GM21529 (cell line): Measurements from ENCODE around the gene TNFRSF1A.
"Not testable (repeated sequence)": the region's sequence is repeated elsewhere in the genome, so short reads cannot be mapped to it uniquely, and the experiment has no call there.

Source experiments
- ATAC-seq: cut with Tn5 transposase; IDR thresholded peaks from one replicate; pipeline ENCODE4 v1.9.1; 2021; ENCODE audit not compliant: unreplicated experiment

Gene TNFRSF1A

GRCh38 chr12:6307529-6307928 lies 34.3 kb downstream of the TNFRSF1A start:
- ATAC-seq: no peak

GRCh38 chr12:6306599-6307220 lies 35.2 kb downstream of the TNFRSF1A start:
- ATAC-seq: no peak

GRCh38 chr12:6306151-6306550 lies 35.7 kb downstream of the TNFRSF1A start:
- no peak for ATAC-seq

GRCh38 chr12:6303071-6303470 lies 38.8 kb downstream of the TNFRSF1A start:
- ATAC-seq: no peak

- no peak for ATAC-seq
Observed at GRCh38 chr12:6302621-6303020, 39.3 kb downstream of the TNFRSF1A start.

GRCh38 chr12:6301721-6302120 lies 40.2 kb downstream of the TNFRSF1A start:
- ATAC-seq: no peak

- no peak for ATAC-seq
Observed at GRCh38 chr12:6297170-6297569, 44.7 kb downstream of the TNFRSF1A start.

- ATAC-seq: no peak
Observed at GRCh38 chr12:6295094-6295811, 46.6 kb downstream of the TNFRSF1A start.

GRCh38 chr12:6294156-6295093 lies 47.5 kb downstream of the TNFRSF1A start:
- no peak for ATAC-seq

- no peak for ATAC-seq
Observed at GRCh38 chr12:6292606-6293005, 49.3 kb downstream of the TNFRSF1A start.

- ATAC-seq: not testable (repeated sequence)
Observed at GRCh38 chr12:6289906-6290305, 52.0 kb downstream of the TNFRSF1A start.

- ATAC-seq: not testable (repeated sequence)
Observed at GRCh38 chr12:6289081-6289480, 52.8 kb downstream of the TNFRSF1A start.

- ATAC-seq: no peak
Observed at GRCh38 chr12:6288235-6288634, 53.6 kb downstream of the TNFRSF1A start.

- no peak for ATAC-seq
Observed at GRCh38 chr12:6285532-6286306, 56.2 kb downstream of the TNFRSF1A start.

GRCh38 chr12:6285063-6285477 lies 56.8 kb downstream of the TNFRSF1A start:
- no peak for ATAC-seq

- ATAC-seq: no peak
Observed at GRCh38 chr12:6284273-6284672, 57.6 kb downstream of the TNFRSF1A start.

- no peak for ATAC-seq
Observed at GRCh38 chr12:6282453-6282840, 59.4 kb downstream of the TNFRSF1A start.

GRCh38 chr12:6281081-6281809 lies 60.6 kb downstream of the TNFRSF1A start:
- no peak for ATAC-seq

GRCh38 chr12:6280672-6281071 lies 61.2 kb downstream of the TNFRSF1A start:
- ATAC-seq: no peak

- ATAC-seq: no peak
Observed at GRCh38 chr12:6280053-6280469, 61.8 kb downstream of the TNFRSF1A start.
